OCI-M1 (cell line): ENCODE data around the gene KLRK1.
"Not testable (repeated sequence)": the region's sequence is repeated elsewhere in the genome, so short reads cannot be mapped to it uniquely, and the experiment has no call there.

Experiments used
- DNase-seq: peaks from one replicate; lab custom pipeline; 2025; lab: John Stamatoyannopoulos, UW

Gene KLRK1

DNA sequence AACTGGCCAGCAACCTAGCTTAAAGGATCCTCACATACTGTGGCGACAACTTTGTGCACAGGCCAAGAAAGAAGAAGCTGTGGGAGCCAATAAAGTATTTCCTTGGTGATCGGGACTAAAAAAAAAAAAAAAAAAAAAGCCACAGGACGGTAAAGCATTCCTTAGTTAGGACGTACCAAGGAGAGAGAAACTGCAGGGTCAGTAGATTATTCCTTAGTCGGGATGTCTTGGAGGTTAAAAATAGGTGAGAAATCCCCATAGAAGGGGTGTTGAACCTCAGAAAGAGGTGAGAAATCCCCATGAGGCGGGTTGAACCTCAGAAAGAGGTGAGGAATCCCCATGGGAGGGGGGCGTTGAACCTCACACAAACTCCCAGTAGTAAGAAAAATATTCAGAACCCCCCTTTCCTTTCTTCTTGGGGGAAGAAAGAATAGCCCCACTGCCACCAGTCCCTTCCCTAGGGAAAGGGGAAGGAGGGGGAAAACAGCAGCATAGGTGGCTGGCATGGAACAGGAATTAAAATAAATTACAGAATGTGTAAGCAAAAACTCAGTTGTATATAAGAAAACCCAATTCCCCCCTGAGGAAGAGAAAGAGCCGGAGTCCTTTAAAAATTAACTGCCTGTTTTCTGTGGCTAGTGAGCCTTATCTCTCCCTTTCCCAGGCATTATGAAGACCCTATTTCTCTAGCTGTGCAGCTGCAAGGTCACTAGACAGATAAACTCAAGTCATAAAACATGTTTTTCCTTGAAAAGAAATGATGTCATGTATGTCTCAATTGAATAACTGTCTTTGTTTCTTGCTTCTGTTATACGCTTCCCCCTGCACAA, 26.8 kb downstream of the KLRK1 start:
- peak; percentile 95 for DNase-seq

DNA sequence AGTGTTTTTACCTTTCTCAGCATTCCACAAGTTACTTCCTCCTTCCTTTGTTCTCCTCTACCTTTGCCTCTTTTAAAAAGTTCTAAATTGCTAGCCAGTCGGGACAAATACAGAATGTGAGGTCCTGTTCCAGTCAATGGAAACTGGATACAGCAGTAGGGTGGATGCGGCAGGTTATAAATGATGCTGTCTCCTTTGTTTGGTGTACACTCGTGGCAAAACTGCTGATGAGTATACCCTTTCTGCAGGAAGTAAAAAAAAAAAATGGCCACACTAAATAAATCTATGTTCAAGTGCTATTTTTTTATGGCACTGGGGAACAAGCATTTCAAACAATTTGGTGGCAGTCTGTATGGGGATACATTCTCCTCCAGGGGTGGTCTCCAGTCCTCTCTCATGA, 27.5 kb downstream of the KLRK1 start:
- peak; percentile 73 for DNase-seq

DNA sequence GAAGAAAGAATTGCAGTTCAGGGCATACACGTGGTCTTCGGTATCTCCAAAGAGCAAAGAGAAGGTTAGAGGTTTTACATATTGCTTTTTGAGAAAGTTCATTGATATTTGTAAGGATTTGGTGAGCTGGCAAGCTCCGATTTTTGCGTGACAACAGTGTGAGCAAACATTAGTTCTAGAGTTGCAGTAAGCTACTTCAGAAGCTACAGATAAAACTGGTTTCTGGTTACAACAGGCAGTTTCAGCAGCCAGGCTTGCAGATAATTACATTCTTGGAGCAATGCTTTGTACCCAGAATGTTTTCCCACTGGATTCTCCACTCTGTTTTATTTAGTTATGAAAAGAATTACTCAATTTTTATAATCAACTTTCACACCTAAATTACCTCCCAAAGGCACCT, 28.2 kb downstream of the KLRK1 start:
- DNase-seq = peak; percentile 72

DNA sequence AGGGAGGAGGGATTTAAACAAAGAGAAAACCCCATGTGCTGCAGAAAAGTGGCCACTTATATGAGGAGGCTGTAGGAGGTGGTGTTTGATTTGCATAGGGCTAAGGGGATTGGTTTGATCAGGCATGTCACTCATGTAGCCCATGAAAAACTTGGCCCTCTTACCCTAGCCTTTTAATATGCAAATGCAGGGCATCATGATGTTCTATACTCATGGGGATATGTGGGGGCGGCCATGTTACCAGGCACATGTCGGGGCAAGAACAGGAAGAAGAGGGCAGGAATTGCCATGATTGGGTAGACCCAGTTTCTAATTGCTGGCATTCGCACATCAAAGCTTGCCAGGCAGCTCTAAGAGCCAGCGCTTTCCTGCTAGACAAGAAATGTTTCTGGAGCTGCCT, 28.8 kb downstream of the KLRK1 start:
- peak; percentile 97 for DNase-seq

DNA sequence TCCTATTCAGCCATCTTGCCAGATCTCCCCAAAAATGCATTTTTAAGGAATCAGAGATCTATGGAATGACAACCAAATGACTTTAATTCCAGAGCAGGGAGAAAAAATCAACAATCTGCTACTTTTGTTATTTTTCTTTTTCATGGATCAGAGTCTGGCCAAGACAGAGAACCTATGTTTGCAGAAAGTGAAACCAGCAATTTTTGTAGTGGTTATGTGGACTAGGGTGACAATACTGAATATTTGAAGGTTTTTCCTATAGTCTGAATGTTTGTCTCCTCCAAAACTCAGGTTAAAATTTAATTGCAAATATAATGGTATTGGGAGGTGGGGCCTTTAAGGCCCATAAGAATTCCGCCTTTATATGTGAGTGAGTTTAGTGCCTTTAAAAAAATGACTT, 30.9 kb downstream of the KLRK1 start:
- DNase-seq = peak; percentile 40

DNA sequence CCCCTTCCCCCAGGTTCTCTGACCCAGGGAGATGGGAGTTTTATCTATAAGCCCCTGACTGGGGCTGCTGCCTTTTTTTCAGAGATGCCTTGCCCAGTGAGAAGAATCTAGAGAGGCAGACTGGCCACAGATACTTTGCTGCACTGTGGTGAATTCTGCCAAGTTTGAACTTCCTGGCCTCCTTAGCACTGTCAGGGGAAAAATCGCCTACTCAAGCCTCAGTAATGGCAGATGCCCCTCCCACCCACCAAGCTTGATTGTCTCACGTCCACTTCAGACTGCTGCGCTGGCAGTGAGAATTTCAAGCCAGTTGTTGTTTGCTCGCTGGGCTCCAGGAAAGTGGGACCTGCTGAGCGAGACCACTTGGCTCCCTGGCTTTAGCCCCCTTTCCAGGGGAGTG, 31.7 kb downstream of the KLRK1 start:
- DNase-seq = no peak

DNA sequence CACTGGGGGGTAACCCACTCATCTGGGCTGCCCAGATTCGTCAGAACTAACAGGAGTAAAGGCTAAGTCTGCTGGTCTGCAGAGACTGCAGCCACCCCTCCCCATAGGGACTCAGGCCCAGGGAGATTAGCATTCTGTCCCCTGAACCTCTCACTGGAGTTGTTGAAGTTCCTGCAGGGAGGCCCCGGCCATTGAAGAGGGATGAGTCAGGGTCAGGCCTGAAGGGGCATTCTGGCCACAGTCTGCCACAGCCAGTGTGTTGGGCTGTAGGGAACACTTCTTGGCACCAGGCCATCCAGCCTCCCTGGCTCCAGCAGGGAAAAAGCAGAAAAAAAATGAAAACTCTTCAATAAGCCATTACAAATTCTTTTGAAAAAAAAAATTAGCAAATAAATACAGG, 35.3 kb downstream of the KLRK1 start:
- no peak for DNase-seq

DNA sequence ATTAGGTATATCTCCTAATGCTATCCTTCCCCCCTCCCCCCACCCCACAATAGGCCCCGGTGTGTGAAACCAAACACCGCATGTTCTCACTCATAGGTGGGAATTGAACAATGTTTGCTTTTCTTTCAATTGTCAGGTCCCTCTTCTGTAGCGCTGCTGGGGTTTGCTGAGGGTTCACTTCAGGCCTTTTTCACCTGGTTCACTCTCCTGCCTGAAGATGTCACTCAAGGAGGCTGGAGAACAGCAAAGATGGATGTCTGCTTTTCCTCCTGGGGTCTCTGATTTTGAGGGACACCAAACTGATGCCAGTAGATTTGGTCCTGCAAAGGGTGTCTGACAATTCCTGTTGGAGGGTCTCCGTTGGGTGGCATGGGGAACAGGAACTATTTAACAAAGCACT, 35.8 kb downstream of the KLRK1 start:
- DNase-seq = no peak

DNA sequence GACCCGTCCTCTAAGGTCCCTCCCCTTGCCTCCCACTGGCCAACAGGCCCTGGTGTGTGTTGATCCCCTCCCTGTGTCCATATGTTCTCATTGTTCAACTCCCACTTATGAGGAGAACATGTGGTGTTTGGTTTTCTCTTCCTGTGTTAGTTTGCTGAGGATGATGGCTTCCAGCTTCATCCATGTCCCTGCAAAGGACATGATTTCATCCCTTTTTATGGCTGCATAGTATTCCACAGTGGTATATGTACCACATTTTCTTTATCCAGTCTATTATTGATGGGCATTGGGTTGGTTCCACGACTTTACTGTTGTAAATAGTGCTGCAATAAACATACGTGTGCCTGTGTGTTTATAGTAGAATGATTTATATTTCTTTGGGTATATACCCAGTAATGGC, 38.4 kb downstream of the KLRK1 start:
- not testable (repeated sequence) for DNase-seq

DNA sequence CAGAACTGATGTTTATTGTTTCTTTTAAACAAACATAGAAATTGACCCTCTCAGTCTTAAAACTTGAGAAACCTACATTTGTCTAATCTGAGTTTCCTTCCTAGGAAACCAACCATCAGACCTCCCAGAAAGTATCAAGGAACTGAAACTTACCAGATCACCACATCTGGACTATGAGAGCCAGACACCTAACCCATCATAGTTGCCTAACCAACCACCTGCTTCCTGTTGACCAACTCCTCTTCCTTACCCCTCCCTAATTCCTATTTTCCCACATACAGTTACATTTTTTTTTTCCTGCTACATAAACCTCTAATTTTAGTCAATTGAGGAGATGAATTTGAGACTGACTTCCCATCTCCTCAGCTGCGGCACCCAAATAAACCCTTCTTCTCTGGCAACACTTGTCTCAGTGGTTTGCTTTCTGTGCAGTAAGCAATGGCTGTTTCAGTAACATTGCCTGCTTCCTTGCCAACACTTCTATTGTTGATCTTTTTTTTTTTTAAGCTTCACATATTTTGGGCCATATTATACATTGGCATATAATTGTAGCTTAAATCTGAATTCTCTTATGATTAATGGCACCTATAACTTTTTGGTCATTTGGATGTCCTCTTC, 47.8 kb downstream of the KLRK1 start:
- DNase-seq = no peak

DNA sequence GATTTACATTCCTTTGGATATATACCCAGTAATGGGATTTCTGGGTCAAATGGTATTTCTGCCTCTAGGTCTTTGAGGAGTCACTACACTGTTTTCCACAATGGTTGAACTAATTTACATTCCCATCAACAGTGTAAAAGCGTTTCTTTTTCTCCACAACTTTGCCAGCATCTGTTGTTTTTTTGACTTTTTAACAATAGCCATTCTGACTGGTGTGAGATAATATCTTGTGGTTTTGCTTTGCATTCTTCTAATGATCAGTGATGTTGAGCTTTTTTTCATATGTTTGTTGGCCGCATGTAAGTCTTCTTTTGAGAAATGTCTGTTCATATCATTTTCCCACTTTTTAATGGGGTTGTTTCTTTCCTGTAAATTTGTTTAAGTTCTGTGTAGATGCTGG, 48.9 kb downstream of the KLRK1 start:
- not testable (repeated sequence) for DNase-seq

DNA sequence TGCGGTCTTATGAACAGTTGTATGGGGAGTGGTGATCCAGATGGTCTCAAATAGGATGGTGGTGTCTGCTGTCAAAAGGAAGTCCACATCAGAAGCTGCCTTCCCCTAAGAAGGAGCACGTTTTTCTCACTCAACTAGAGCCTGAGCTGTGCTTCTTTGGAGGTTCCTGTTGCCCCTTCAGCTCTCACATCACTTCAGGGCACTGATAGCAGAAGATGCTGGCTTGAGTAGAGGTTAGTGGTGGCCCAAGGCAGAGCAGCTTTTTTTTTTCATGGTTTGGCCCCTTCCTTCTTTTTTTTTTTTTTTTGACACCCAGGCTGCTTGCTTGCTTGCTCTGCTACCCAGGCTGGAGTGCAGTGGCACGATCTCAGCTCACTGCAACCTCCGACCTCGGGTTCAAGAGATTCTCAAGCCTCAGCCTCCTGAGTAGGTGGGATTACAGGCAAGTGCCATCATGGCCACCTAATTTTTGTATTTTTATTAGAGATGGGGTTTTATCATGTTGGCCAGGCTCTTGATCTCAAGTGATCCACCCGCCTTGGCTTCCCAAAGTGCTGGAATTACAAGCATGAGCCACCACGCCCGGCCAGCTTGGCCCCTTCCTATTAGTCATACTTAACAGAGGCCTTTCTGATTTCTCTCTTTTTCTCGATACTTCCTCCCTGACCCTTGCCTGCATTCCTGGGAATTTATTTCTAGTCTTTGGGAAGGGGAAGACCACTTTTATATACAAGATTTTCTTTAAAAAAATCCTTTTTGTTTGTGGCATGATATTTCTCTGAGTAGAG, 50.6 kb downstream of the KLRK1 start:
- DNase-seq = no peak

DNA sequence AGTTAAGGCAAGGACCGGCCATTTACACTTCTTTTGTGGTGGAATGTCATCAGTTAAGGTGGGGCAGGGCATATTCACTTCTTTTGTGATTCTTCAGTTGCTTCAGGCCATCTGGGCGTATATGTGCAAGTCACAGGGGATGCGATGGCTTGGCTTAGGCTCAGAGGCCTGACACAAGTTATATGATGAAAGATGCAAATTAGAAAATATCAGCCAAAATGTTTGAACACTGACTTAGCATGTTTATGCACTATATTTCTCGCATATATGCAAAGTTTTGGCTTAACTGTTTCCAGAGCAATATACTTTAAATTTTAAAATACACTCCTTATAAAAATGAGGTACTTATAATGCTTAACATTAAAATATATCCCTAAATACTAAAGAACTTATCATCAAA, 51.4 kb downstream of the KLRK1 start:
- not testable (repeated sequence) for DNase-seq

DNA sequence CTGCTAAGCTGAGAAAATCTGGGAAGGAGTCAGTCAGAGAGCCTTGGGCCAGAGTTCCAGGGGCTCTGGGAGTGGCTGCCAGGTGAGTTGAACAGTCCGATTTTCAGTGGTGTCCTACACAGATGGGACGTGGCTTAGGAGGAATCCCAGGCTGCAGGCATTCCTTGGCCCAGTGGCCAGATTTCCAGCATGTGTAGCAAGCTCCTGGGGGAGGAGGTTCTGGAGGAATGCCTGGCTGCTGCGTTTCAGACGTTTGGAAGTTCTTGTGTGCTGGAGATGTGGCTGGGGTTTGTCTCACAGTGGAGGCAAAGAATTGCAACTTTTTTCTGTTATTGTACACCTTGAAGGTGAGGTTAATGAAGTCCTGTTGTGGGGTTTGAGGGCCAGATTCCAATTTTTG, 53.6 kb downstream of the KLRK1 start:
- not testable (repeated sequence) for DNase-seq

DNA sequence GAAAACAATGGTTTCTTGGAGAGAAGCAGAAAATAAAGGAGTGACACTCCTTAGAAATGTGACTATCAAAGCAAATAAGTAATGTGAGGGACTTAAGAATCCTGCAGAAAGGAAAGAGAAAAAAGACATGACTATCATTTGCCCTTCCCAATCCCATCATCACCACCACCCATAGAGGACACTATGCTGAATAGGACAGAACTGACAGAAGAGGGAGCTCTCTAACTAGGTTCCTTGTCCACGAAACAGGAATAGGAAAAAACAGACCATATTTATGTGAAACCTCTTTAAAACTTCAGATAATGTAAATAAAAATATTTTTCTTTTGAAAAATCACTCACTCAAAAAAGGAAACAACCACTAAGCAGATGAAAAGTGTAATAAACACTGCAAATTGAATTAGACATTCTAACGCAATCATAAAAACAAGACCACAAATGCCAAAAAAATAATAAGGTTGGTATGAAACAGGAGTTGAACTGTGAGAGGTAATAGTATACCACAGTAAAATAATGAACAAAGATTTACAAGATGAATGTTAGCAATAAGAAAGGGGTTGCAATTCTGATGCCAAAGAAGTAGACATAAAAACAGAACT, 58.1 kb downstream of the KLRK1 start:
- peak; percentile 82 for DNase-seq

DNA sequence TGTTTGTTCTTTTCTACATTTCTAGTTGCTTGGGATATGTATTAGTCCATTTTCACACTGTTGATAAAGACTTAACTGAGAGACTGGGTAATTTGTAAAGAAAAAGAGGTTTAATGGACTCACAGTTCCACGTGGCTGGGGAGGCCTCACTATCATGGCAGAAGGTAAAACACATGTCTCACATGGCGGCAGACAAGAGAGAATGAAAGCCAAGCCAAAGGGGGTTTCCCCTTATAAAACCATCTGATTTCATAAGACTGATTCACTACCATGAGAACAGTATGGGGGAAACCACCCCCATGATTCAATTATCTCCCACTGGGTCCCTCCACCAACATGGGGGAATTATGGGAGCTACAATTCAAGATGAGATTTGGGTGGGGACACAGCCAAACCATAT, 61.1 kb downstream of the KLRK1 start:
- not testable (repeated sequence) for DNase-seq
